ENCODE measurements around the gene CDCA7.

GRCh38 chr2:173353556-173353955, 1.1 kb upstream of the CDCA7 start:
- TF ChIP-seq, protein P1, sequence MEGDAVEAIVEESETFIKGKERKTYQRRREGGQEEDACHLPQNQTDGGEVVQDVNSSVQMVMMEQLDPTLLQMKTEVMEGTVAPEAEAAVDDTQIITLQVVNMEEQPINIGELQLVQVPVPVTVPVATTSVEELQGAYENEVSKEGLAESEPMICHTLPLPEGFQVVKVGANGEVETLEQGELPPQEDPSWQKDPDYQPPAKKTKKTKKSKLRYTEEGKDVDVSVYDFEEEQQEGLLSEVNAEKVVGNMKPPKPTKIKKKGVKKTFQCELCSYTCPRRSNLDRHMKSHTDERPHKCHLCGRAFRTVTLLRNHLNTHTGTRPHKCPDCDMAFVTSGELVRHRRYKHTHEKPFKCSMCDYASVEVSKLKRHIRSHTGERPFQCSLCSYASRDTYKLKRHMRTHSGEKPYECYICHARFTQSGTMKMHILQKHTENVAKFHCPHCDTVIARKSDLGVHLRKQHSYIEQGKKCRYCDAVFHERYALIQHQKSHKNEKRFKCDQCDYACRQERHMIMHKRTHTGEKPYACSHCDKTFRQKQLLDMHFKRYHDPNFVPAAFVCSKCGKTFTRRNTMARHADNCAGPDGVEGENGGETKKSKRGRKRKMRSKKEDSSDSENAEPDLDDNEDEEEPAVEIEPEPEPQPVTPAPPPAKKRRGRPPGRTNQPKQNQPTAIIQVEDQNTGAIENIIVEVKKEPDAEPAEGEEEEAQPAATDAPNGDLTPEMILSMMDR (IDR thresholded peaks at IDR 0.05), result no peak
- TF ChIP-seq POLR2A (IDR thresholded peaks at IDR 0.05) (no peak), EP300 (IDR thresholded peaks at IDR 0.05) (no peak)
